Measurements from ENCODE around the gene NTN3. TPM values are rescaled to one million over a fixed set of nuclear protein-coding genes. Genes with fewer than 3 reads are reported as not detected.

The NTN3 gene
- total RNA-seq, 1 experiment from 2014 or later: 0.39 TPM

DNA sequence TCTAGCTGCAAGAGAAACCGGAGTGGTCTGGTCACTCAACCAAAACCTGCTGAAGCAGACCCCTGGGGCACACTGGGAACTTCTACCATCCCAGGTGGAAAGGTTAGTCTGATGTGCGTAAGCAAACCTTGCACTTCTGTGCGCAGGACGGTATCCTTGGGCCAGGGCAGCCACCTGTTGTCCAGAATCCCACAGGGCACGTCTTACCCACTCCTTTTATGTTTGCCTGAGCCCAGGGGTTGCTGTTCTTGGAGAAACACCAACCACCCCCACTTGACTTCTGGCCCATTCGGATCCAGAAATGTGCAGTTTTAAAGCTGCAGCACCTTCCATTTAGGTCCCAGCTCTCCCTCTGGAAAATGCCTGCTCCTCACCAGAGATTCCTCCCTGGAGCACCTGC lies 22.5 kb downstream of the NTN3 start:
- Mint-ChIP-seq H3K27me3 (ENCODE audit: insufficient read depth, unreplicated experiment) (no peaks in the 10 kb centered on the region), H3K4me3 (ENCODE audit: unreplicated experiment) (no peak overlapping the region), H3K9me3 (ENCODE audit: unreplicated experiment) (no peaks in the 10 kb centered on the region), H3K36me3 (ENCODE audit: insufficient read depth, unreplicated experiment) (peaks cover 5% of the 10 kb centered on the region), H3K27ac (ENCODE audit: unreplicated experiment) (no peak overlapping the region), H3K4me1 (ENCODE audit: low read depth, unreplicated experiment) (peaks cover 6% of the 10 kb centered on the region)
- H3K4me1 ChIP-seq: no peaks in the 10 kb centered on the region
- ChIA-PET POLR2A (no interaction called here), CTCF (no interaction called here)
- no peak for DNase-seq
- no peak overlapping the region for H3K4me3 ChIP-seq (ENCODE audit: low read depth, low read length)
- intact Hi-C loops (cut with micrococcal nuclease; ENCODE audit: unreplicated experiment): no loop called here
- BruUV-seq (replicated peaks): no TSS peak
- H3K9me3 ChIP-seq: no peaks in the 10 kb centered on the region
- no peaks in the 10 kb centered on the region for H3K27me3 ChIP-seq (replicated peaks; ENCODE audit: control insufficient read depth, insufficient read depth, low read length)
- TF ChIP-seq, protein P1, sequence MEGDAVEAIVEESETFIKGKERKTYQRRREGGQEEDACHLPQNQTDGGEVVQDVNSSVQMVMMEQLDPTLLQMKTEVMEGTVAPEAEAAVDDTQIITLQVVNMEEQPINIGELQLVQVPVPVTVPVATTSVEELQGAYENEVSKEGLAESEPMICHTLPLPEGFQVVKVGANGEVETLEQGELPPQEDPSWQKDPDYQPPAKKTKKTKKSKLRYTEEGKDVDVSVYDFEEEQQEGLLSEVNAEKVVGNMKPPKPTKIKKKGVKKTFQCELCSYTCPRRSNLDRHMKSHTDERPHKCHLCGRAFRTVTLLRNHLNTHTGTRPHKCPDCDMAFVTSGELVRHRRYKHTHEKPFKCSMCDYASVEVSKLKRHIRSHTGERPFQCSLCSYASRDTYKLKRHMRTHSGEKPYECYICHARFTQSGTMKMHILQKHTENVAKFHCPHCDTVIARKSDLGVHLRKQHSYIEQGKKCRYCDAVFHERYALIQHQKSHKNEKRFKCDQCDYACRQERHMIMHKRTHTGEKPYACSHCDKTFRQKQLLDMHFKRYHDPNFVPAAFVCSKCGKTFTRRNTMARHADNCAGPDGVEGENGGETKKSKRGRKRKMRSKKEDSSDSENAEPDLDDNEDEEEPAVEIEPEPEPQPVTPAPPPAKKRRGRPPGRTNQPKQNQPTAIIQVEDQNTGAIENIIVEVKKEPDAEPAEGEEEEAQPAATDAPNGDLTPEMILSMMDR (IDR thresholded peaks at IDR 0.05; ENCODE audit: insufficient read depth in 1 of 2, low read depth in 1 of 2, low read length in 1 of 2, severe bottlenecking in 1 of 2, unreplicated experiment in 1 of 2): no peak
- no peaks in the 10 kb centered on the region for H3K36me3 ChIP-seq (ENCODE audit: control insufficient read depth, insufficient read depth, low read length)

DNA sequence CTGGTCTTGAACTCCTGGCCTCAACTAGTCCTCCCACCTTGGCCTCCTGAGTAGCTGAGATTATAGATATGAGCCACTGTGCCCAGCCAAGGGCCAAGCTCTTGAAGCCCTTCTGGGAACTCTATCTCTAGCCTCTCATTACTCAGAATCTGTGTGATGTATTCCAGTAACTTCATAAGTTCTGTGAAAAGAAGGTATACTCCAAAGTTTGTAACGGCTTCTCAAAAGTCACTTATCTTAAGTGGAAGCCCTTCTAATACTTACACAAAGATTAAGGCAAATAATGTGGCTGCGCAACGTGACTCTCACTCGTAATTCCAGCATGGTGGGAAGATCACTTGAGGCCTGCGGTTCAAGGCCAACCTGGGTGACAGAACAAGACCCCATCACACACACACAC lies 23.5 kb downstream of the NTN3 start:
- Histone ChIP-seq H3K27me3 (replicated peaks; ENCODE audit: control insufficient read depth, insufficient read depth, low read length) (no peaks in the 10 kb centered on the region), H3K4me1 (no peaks in the 10 kb centered on the region), H3K4me3 (ENCODE audit: low read depth, low read length) (no peak overlapping the region), H3K36me3 (ENCODE audit: control insufficient read depth, insufficient read depth, low read length) (no peaks in the 10 kb centered on the region), H3K9me3 (no peaks in the 10 kb centered on the region)
- POLR2A ChIA-PET: no interaction called here
- Mint-ChIP-seq H3K27ac (ENCODE audit: unreplicated experiment) (no peak overlapping the region), H3K36me3 (ENCODE audit: insufficient read depth, unreplicated experiment) (peaks cover 5% of the 10 kb centered on the region), H3K27me3 (ENCODE audit: insufficient read depth, unreplicated experiment) (no peaks in the 10 kb centered on the region), H3K4me1 (ENCODE audit: low read depth, unreplicated experiment) (peaks cover 6% of the 10 kb centered on the region), H3K4me3 (ENCODE audit: unreplicated experiment) (no peak overlapping the region), H3K9me3 (ENCODE audit: unreplicated experiment) (no peaks in the 10 kb centered on the region)
- intact Hi-C loops (cut with micrococcal nuclease; ENCODE audit: unreplicated experiment): no loop called here
- TF ChIP-seq, protein P1 (IDR thresholded peaks at IDR 0.05; ENCODE audit: insufficient read depth in 1 of 2, low read depth in 1 of 2, low read length in 1 of 2, severe bottlenecking in 1 of 2, unreplicated experiment in 1 of 2): no peak
- CTCF ChIA-PET: no interaction called here
- BruUV-seq (replicated peaks): no TSS peak
- DNase-seq: no peak

DNA sequence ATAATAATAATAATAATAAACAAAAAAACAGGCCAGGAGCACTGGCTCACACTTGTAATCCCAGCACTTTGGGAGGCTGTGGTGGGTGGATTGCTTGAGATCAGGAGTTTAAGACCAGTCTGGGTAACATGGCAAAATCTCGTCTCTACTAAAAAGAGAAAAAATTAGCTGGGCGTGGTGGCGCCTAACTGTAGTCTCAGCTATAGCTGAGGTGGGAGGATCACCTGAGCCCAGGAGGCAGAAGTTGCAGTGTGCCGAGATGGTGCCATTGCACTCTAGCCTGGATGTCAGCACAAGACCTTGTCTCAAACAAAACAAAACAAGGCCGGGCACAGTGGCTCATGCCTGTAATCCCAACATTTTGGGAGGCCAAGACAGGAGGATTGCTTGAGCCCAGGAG lies 23.9 kb downstream of the NTN3 start:
- Mint-ChIP-seq H3K4me3 (ENCODE audit: unreplicated experiment) (no peak overlapping the region), H3K4me1 (ENCODE audit: low read depth, unreplicated experiment) (peaks cover 6% of the 10 kb centered on the region), H3K27ac (ENCODE audit: unreplicated experiment) (no peak overlapping the region), H3K27me3 (ENCODE audit: insufficient read depth, unreplicated experiment) (no peaks in the 10 kb centered on the region), H3K9me3 (ENCODE audit: unreplicated experiment) (no peaks in the 10 kb centered on the region), H3K36me3 (ENCODE audit: insufficient read depth, unreplicated experiment) (peaks cover 5% of the 10 kb centered on the region)
- Histone ChIP-seq H3K36me3 (ENCODE audit: control insufficient read depth, insufficient read depth, low read length) (no peaks in the 10 kb centered on the region), H3K4me1 (no peaks in the 10 kb centered on the region), H3K9me3 (no peaks in the 10 kb centered on the region), H3K4me3 (ENCODE audit: low read depth, low read length) (no peak overlapping the region), H3K27me3 (replicated peaks; ENCODE audit: control insufficient read depth, insufficient read depth, low read length) (no peaks in the 10 kb centered on the region)
- CTCF ChIA-PET: no interaction called here
- no peak for DNase-seq
- POLR2A ChIA-PET: no interaction called here
- TF ChIP-seq, protein P1 (IDR thresholded peaks at IDR 0.05; ENCODE audit: insufficient read depth in 1 of 2, low read depth in 1 of 2, low read length in 1 of 2, severe bottlenecking in 1 of 2, unreplicated experiment in 1 of 2): no peak
- BruUV-seq (replicated peaks): no TSS peak
- intact Hi-C loops (cut with micrococcal nuclease; ENCODE audit: unreplicated experiment): no loop called here

Measured in Caco-2 (cell line).